ENCODE data around the gene SPG21. TPM values are rescaled to one million over a fixed set of nuclear protein-coding genes. Genes with fewer than 3 reads are reported as not detected.

Gene SPG21
- total and polyA plus RNA-seq, 2 of the 4 experiments (the other 2 are of a cell fraction), result 59.9 to 60.8 TPM

- H4K8ac ChIP-seq (ENCODE audit: low read depth in 2 of 2, low read length in 2 of 2), result no peak overlapping the region
- no peak overlapping the region for H3K4me3 ChIP-seq (ENCODE audit: insufficient read depth, low read depth, low read length)
- H3K9ac ChIP-seq (ENCODE audit: low read depth, low read length), result no peak overlapping the region
- H2AK9ac ChIP-seq (replicated peaks; ENCODE audit: low read depth, low read length, poor library complexity), result no peak overlapping the region
- H3K18ac ChIP-seq (ENCODE audit: low read depth, low read length), result no peak overlapping the region
- ChIA-PET CTCF (no interaction called here), POLR2A (ENCODE audit: unreplicated experiment) (no interaction called here)
- peaks cover 9% of the 10 kb centered on the region for H3K4me1 ChIP-seq (ENCODE audit: control insufficient read depth, insufficient read depth, low read length)
- H2AK5ac ChIP-seq (ENCODE audit: low read depth, low read length), result no peak overlapping the region
- no peak overlapping the region for H2AFZ ChIP-seq (replicated peaks; ENCODE audit: low read length, poor library complexity)
- no peak overlapping the region for H2BK5ac ChIP-seq (ENCODE audit: low read depth, low read length, poor library complexity, severe bottlenecking)
- intact Hi-C loops (cut with micrococcal nuclease) (loop anchor here (5.0 kb wide), 2 partner anchors 130 to 145 kb away; partner anchors contain the start of gene PLEKHO2), dilution Hi-C loops (cut with HindIII; ENCODE audit: low sequenced_read_pairs, unreplicated experiment) (no loop called here), in situ Hi-C loops (cut with MboI; ENCODE audit: low sequenced_read_pairs) (no loop called here)
- H3K9me1 ChIP-seq (ENCODE audit: insufficient read depth, low read length), result peaks cover 11% of the 10 kb centered on the region
- DNase-seq (no peak), ATAC-seq (ENCODE audit: low read depth) (no peak)
- H3K27ac ChIP-seq (ENCODE audit: insufficient read depth, low read length), result no peak overlapping the region
- peak overlapping the region; percentile 63; the same call in 1 of the 2 replicates for H3K23ac ChIP-seq (ENCODE audit: low read depth, low read length)
- no peak overlapping the region for H4K5ac ChIP-seq (ENCODE audit: low read depth, low read length)
- H3K36me3 ChIP-seq (ENCODE audit: control insufficient read depth, insufficient read depth, low read length), result peaks cover 2% of the 10 kb centered on the region; the same call in 1 of the 2 replicates
- no peak overlapping the region for H4K91ac ChIP-seq (ENCODE audit: insufficient read depth, low read depth, low read length)
- H4K20me1 ChIP-seq (ENCODE audit: insufficient read depth, low read length), result no peaks in the 10 kb centered on the region; the same call in none of the 2 replicates
- no peak overlapping the region for H2BK20ac ChIP-seq (ENCODE audit: low read depth, low read length)
- TF ChIP-seq, protein P1, sequence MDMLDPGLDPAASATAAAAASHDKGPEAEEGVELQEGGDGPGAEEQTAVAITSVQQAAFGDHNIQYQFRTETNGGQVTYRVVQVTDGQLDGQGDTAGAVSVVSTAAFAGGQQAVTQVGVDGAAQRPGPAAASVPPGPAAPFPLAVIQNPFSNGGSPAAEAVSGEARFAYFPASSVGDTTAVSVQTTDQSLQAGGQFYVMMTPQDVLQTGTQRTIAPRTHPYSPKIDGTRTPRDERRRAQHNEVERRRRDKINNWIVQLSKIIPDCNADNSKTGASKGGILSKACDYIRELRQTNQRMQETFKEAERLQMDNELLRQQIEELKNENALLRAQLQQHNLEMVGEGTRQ (IDR thresholded peaks at IDR 0.05; ENCODE audit: low read depth, low read length), result no peak
- peaks cover 11 to 56% of the 10 kb centered on the region in 2 experiments for H3K79me1 ChIP-seq (ENCODE audit: low read depth in 1 of 2, low read length in 2 of 2)
- H2BK15ac ChIP-seq (ENCODE audit: low read depth, low read length), result no peak overlapping the region
- no CpG with 5 or more reads among the region's 3 CpGs for WGBS, 2 experiments (ENCODE audit: extremely low coverage in 2 of 2, insufficient read length in 1 of 2)
- no peak overlapping the region for H3K56ac ChIP-seq (ENCODE audit: extremely low read depth, insufficient read depth, low read length)
- H3K9me3 ChIP-seq (ENCODE audit: control insufficient read depth, insufficient read depth, low read length), result no peaks in the 10 kb centered on the region
- no peak overlapping the region for H3K4me2 ChIP-seq (ENCODE audit: low read depth, low read length)
- H3K14ac ChIP-seq (replicated peaks; ENCODE audit: low read depth, low read length), result no peak overlapping the region
- H3K27me3 ChIP-seq (ENCODE audit: control insufficient read depth, insufficient read depth, low read length), result no peaks in the 10 kb centered on the region
- no peak overlapping the region for H3K4ac ChIP-seq (ENCODE audit: low read depth, low read length)
- no TSS peak for BruUV-seq (replicated peaks)
- H2BK120ac ChIP-seq (ENCODE audit: low read depth, low read length), result no peak overlapping the region
Measured at GRCh38 chr15:64987136-64987535, 2.6 kb downstream of the SPG21 start.
